ENCODE data around the gene COL11A2.

The COL11A2 gene

GRCh38 chr6:33193619-33194018, 1.4 kb upstream of the COL11A2 start:
- no peak for DNase-seq (ENCODE audit: low read depth in 2 of 3, low spot score in 2 of 3)

- no peak for DNase-seq (ENCODE audit: low read depth in 2 of 3, low spot score in 2 of 3)
Measured at GRCh38 chr6:33192671-33193602, 670 bp upstream of the COL11A2 start.

DNA sequence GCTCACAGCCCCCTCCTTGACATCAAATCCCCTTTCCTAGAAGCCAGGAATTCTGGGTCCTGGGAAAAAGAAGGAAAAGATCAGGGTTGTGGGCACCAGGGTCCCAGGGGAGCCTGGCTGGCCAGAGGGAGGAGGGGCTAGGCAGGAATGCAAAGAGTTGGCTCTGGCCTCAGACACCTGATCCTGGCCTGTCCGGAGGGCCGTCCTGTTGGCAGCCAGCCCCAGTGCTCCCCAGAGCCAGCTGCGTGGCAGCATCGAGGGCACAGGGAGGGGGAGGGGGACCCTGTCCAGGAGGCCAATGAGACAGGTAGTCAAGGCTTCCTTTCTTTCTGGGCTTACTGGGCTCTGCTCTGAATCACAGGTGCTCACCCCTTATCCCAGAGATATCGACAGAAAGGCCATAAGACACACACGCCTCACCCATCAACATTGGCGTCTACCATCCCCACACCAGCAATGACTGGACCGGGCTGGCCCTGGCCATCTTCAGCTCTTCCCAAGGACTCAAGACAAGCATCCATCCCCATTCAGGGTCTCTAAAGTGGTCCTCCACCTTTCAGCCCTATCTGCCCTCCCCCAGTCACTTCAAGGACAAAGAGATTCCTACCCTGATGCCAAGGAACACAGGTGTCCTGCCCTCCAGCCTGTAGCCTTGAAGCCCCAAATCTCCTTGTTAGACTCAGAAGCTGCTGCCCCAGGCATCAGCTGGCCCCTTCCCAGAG, 723 bp downstream of the COL11A2 start:
- DNase-seq (ENCODE audit: low read depth in 2 of 3, low spot score in 2 of 3): no peak

DNA sequence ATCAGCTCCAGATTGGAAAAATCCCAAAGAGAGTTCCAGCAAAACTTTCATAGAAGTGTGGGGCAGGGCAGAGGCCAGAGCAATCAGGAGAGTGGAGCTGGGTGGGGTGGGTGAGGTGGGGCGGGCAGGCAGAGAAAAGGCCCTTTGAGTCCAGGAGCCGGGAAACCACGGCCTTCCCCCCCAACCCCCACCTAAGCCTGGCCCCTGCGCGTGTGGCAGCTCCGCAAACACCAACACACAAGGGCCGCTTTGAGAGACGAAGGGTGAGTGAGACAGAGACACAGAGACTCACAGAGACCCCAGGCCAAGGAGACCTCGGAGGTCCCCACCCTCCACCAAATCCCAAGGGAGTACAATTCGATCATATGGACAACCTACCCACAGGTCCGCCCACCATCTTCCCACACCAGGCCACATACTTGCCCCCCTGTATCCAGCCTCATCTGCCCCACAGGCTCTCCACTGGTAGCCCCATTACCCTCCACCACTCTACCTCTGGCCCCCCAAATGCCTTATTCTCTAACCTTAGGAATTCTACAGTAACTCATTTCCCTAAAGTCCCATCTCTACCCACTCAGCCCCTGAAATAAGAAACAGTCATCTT, 1.7 kb downstream of the COL11A2 start:
- DNase-seq (ENCODE audit: low read depth in 2 of 3, low spot score in 2 of 3): no peak

DNA sequence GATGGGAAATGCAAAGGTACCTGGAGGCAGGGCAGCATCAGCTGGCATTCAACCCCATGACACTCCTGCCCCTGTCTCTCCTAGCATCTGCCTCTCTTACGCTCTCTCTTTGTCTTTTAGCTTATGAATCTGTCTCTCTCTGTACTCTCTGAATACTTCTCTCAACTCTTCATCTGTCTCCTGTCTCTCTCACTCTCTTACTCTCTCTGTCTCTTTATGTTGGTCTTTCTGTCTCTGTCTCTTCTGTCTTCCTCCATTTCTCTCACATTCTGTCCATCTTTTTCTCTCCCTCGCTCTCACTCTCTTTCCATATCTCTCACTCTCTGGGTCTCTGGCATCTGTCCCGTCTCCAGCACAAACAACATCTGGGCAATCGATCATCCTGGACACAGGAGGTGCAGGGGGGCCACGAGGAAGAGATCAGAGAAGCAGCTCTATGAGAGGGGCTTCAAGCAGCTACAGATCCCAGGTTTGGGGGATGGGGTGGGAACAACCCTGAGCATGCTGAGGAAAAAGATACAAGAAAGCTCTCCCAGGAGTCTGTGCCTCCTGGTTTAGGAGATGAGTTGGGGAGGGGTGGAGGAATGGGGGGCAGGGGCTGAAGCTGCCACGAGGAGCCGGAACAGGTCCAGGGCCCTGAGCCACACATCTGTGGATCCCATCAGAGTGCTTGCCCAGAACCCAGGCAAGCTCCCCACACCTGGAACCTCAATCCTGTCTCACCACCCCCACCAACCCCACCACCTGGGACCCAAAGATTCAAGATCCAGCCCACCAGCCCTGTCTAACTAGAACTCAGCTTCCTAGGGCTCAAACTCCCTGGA, 2.4 kb downstream of the COL11A2 start:
- no peak for DNase-seq (ENCODE audit: low read depth in 2 of 3, low spot score in 2 of 3)

- no peak for DNase-seq (ENCODE audit: low read depth in 2 of 3, low spot score in 2 of 3)
Measured at GRCh38 chr6:33189164-33189563, 3.1 kb downstream of the COL11A2 start.

- no peak for DNase-seq (ENCODE audit: low read depth in 2 of 3, low spot score in 2 of 3)
Measured at GRCh38 chr6:33187809-33188208, 4.5 kb downstream of the COL11A2 start.

DNA sequence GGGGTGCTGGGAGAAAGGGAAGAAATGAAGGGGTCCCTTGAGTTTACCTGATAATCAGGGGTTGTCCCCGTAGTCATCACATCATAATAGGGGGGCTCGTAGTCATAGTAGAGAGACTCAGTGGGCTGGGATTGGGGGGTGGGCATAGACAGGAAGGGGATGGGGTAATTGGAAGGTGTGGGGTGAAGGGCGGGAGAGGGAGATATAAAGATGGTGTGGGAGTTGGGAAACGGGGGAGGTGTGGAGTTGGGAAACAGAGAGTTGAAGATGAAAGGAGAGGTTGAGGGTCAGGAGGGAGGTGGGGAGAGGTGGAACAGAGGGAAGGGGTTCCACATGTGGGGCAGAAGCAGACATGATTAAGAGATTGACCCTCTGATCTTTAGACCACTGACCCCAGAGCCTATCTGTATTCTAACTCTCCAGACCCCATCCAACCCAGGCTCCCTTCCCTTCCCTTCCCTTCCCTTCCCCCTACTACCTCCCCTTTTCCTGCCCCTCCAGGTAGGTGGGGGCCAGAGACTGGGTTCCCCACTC, 6.5 kb downstream of the COL11A2 start:
- DNase-seq (ENCODE audit: low read depth in 2 of 3, low spot score in 2 of 3): no peak

GRCh38 chr6:33185190-33185589, 7.1 kb downstream of the COL11A2 start:
- DNase-seq (ENCODE audit: low read depth in 2 of 3, low spot score in 2 of 3): no peak

GRCh38 chr6:33183071-33183683, 9.1 kb downstream of the COL11A2 start:
- DNase-seq (ENCODE audit: low read depth in 2 of 3, low spot score in 2 of 3): no peak

DNA sequence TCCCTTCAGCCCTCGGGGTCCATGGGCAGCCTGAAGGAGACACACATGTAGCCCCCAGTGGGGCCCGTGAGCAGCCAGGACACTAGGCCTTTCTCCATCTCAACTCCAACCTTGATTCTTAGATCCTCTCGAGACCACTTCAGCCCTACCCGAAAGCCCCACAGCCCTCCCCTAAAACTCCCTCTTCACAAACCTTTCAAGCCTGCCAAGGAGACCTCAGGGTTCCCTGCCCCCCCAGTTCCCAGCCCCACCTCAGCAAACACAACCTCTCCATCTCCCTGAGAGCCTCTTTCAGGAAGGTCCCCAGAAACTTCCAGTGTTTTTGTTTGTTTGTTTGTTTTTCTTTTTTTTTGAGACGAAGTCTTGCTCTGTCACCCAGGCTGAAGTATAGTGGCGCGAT, 11.1 kb downstream of the COL11A2 start:
- DNase-seq (ENCODE audit: low read depth in 2 of 3, low spot score in 2 of 3): no peak

DNA sequence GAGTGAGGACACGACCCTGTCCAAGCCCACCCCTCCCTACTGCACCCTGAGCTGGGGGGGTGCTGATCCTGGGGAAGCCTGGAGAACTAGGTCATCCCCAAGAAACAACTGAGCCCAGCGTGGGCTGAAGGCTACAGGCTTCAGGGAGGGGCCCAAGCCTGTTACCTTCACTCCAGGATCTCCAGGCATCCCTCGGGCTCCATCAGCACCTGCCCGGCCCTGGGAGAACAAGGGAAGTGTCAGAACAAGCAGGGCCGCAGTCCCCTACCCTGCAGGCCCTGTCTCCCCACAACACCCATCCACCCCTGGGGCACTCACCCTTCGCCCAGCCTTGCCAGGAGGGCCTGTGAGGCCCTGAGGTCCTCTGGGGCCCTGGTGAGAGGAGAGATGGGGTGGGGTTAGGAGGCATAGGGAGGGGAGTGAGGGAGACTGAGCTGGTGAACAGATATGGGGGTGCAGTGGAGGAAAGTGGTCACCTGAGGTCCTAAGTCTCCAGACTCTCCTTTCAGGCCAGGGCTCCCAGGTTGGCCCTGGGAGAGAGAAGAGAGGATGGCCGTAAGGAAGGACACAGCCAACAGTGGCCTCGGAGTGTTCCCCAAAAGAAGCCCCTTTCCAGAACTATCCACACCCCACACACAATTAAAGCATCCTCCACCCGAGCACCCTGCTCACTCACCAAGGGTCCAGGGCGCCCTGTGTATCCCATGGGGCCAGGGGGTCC, 13.4 kb downstream of the COL11A2 start:
- DNase-seq (ENCODE audit: low read depth in 2 of 3, low spot score in 2 of 3): no peak

- no peak for DNase-seq (ENCODE audit: low read depth in 2 of 3, low spot score in 2 of 3)
Measured at GRCh38 chr6:33177552-33178446, 14.5 kb downstream of the COL11A2 start.

DNA sequence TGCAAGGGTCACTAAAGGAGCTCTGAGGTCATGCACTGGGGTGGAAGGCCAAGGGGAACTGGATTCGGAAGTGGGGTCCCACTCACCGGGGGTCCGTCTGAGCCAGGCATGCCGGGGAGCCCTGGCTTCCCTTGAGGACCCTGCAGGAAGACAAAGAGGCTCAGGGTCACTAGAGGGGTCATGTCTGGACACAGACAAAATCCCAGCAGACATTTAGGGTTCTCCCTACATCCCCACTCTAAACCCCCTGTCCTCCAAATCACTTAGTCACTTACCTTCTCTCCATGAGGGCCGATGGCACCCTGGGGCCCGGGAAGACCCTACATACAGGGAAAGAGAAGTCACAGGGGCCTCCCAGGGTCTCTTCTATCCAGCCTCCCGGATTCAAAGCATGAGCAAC, 15.4 kb downstream of the COL11A2 start:
- DNase-seq (ENCODE audit: low read depth in 2 of 3, low spot score in 2 of 3): no peak

GRCh38 chr6:33175436-33176069, 16.7 kb downstream of the COL11A2 start:
- no peak for DNase-seq (ENCODE audit: low read depth in 2 of 3, low spot score in 2 of 3)

GRCh38 chr6:33174784-33175183, 17.5 kb downstream of the COL11A2 start:
- DNase-seq (ENCODE audit: low read depth in 2 of 3, low spot score in 2 of 3): no peak

GRCh38 chr6:33173535-33174180, 18.6 kb downstream of the COL11A2 start:
- DNase-seq (ENCODE audit: low read depth in 2 of 3, low spot score in 2 of 3): no peak

Data from activated CD8-positive, alpha-beta memory T cell treated with anti-CD3 and anti-CD28 coated beads for 48 hours (primary cell).